ENCODE data around the gene GAS7.

Gene GAS7

DNA sequence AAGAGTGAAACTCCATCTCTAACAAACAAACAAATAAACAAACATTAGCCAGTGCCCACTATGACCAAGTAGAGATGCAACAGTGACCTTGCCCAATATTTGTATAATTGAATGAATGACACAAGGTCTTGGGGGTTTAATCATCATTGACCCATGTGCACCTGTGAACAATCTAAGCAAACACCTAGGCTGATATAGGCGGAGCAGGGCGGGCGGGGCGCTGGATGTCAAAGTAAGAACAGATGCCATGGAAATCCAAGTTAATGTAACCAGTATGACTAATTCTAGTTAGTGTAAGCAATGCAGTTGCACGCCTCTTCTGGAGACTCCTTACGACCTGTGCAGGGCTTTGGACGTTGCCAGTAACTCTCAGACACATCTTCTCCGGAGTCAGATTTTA is 310.9 kb downstream of the GAS7 start:
- no peak for DNase-seq (ENCODE audit: low read depth)

DNA sequence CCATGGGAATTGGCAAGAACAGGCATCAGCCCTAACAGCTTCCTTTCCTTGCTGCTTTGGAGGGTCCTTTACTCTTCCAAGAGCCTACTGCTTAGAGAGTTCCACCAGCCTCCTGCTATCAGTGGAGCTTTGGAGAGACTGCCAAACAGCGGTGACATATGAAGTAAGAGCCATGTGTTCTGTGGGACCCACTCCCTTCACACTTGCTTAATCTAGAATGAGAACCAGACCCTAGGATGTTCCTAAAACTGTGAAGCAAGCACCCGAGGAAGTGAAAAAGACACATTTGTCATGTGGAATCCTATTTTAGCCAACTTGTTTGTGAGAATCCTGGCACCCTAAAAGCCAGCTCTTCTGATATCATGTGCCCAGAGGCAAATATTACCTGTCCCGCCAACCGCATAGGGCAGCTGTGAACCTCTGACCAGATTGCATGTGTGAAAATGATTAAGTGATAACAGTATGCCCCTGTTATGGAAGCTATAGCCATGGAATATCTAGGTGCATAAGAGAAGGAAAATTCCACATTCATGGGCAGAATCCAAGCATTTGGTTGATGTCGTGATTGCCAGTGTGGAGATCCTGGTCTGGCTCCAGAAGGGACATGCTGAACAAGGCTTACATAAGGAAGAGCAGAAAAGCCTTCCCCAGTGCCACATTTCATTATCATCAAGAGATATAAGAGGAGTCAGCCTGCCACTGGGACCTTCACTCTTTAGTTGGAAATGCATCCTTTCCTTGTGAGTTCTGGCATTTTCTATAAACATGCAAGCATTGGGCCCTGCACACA is 312.1 kb downstream of the GAS7 start:
- no peak for DNase-seq (ENCODE audit: low read depth)

DNA sequence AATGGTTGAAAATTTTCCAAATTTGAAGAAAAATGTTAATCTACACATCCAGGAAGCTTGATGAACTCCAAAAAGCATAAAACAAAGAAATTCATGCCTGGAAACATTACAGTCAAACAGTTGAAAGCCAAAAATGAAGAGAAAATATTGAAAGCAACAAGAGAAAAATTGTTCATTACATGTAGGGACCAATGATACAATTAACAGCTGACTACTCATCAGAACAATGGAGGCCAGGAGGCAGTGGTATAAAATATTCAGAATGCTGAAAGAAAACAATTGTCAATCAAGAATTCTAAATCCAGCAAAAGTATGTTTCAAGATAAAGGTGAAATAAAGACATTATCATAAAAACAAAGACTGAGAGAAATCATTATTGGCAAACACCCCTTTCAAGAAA is 315.0 kb downstream of the GAS7 start:
- no peak for DNase-seq (ENCODE audit: low read depth)

DNA sequence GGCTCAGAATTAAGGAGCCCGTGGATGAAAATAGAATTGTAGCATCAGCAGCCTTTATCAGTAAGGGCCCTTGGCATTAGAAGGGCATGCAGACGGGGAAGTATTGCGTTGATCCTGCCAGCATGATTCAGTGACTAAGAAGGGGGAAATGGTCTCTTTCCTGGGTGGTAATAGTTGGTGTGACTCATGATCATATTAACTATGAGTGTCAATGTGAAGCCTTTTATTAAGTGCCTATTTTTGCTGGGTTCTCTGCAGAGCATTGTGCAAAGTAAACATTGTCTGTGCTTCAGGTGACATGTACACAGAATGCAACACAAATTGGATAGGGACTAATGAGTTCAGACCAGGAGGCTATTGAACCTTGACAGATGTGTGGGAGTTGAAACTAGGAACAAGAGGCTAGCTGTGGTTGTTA is 317.8 kb downstream of the GAS7 start:
- no peak for DNase-seq (ENCODE audit: low read depth)

- DNase-seq (ENCODE audit: low read depth), result no peak
Measured at GRCh38 chr17:9878786-9879525, 319.4 kb downstream of the GAS7 start.

DNA sequence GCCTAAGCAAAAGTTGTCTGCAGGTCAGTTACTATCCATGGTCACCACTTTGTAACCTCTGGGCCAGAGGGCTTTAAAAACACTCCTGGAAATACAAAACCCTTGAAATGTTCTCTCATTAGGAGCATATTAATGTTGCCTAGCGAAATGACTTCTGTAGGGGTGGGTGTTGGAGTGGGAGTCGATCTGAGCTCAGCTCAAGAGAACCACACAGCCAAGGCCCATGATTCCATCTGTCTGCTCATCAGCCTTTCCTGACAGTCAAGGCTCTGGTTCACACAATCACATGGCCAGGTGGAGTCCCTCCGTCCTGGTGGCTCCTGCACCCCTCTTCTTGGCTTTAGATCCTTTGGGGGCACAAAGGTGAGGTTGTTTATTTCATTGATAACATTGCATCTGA is 320.1 kb downstream of the GAS7 start:
- no peak for DNase-seq (ENCODE audit: low read depth)

GRCh38 chr17:9875441-9875840 is 323.0 kb downstream of the GAS7 start:
- DNase-seq (ENCODE audit: low read depth), result no peak

GRCh38 chr17:9874722-9875121 is 323.7 kb downstream of the GAS7 start:
- no peak for DNase-seq (ENCODE audit: low read depth)

DNA sequence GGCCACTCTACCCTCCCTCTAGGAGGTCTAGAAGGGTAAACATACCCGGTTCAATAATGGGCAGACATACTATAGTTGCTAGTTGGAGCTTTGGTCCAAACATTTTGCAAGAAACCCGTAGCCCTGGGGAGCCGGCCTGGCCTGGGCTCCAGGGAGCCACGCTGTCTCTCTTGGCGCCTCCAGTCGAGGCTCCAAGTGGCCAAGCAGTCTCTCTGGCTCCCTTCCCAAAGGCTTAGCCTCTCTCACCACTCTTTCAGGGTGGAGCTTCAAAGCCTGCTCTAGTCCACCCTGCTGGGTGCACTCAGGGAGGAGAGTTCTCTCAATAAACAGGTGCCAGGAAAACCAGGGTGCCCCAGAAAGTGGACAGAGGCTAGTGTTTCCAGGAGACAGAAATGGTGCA is 325.6 kb downstream of the GAS7 start:
- DNase-seq (ENCODE audit: low read depth), result no peak

GRCh38 chr17:9868552-9868951 is 329.9 kb downstream of the GAS7 start:
- DNase-seq (ENCODE audit: low read depth), result no peak

DNA sequence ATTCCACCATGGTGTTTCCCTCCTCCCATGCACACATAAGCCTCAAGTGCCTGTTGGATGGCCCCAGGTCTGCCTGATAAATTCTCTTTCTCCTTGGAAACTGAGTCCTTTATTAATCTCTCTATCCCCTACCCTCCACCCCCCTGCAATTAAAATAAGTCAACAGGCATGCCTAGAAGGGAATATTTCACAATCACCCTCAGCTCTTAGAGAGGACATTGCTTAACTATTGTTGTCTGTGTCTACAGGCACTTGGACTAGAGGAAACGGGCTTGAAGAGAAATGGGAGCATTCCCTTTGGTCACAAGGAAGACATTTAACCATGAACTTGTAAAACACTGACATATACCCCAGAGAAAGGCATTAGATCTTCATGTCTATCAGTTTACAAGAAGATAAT is 332.8 kb downstream of the GAS7 start:
- no peak for DNase-seq (ENCODE audit: low read depth)

DNA sequence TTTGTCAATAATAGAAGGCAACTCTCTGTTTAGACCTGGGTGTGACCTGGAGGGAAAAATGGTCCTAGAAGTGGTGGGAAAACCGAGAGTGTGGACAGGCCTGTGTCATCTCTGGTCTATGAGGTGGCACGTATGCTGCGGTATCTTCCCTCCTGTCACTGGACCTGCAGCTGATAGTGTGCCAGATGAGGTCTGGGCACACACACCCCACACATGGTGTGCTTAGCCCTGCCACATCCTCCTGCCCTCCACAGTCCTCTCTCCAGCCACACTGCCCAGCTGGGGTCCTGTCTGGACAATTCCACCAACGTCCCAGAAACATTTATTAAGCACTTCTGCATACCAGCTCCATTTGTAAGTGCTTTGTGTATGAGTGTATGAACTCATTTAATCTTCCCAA is 335.5 kb downstream of the GAS7 start:
- DNase-seq (ENCODE audit: low read depth), result no peak

GRCh38 chr17:9862220-9862619 is 336.2 kb downstream of the GAS7 start:
- DNase-seq (ENCODE audit: low read depth), result no peak

GRCh38 chr17:9860851-9861250 is 337.6 kb downstream of the GAS7 start:
- no peak for DNase-seq (ENCODE audit: low read depth)
